Measurements from ENCODE around the gene NOM1. TPM values are rescaled to one million over a fixed set of nuclear protein-coding genes. Genes with fewer than 3 reads are reported as not detected.

Gene NOM1
- total RNA-seq, 3 donors from 2014 or later = 13.9 to 20.9 (median 15.9) TPM

- ATAC-seq = no peak
- intact Hi-C loops (cut with DNase I, micrococcal nuclease) = no loop called here
- no peak for TF ChIP-seq CTCF (IDR thresholded peaks at IDR 0.05)
Observed at GRCh38 chr7:156985101-156985992, 35.8 kb downstream of the NOM1 start.

GRCh38 chr7:156986378-156986777 is 36.9 kb downstream of the NOM1 start:
- DNase-seq = no peak
- TF ChIP-seq CTCF (IDR thresholded peaks at IDR 0.05) = no peak
- Histone ChIP-seq H3K4me3 (no peak overlapping the region), H3K9me3 (no peaks in the 10 kb centered on the region), H3K4me1 (ENCODE audit: low read depth) (no peaks in the 10 kb centered on the region), H3K36me3 (ENCODE audit: low read depth) (no peaks in the 10 kb centered on the region)
- ATAC-seq = peak; percentile 78
- intact Hi-C loops (cut with DNase I, micrococcal nuclease) = no loop called here

More at GRCh38 chr7:156985101-156985992, 35.8 kb downstream of the NOM1 start:
- Histone ChIP-seq H3K36me3 (ENCODE audit: low read depth) (no peaks in the 10 kb centered on the region), H3K9me3 (no peaks in the 10 kb centered on the region), H3K4me3 (no peak overlapping the region), H3K4me1 (ENCODE audit: low read depth) (no peaks in the 10 kb centered on the region)
- no peak for DNase-seq

GRCh38 chr7:156988343-156989185 is 39.1 kb downstream of the NOM1 start:
- no peak for TF ChIP-seq CTCF (IDR thresholded peaks at IDR 0.05)
- DNase-seq (no peak), ATAC-seq (no peak)
- H3K36me3 ChIP-seq (ENCODE audit: low read depth) = no peaks in the 10 kb centered on the region
- H3K4me1 ChIP-seq (ENCODE audit: low read depth) = no peaks in the 10 kb centered on the region
- H3K4me3 ChIP-seq = no peak overlapping the region
- intact Hi-C loops (cut with DNase I, micrococcal nuclease) = no loop called here
- no peaks in the 10 kb centered on the region for H3K9me3 ChIP-seq

GRCh38 chr7:156989766-156990535 is 40.4 kb downstream of the NOM1 start:
- Histone ChIP-seq H3K4me3 (no peak overlapping the region), H3K36me3 (ENCODE audit: low read depth) (no peaks in the 10 kb centered on the region), H3K4me1 (ENCODE audit: low read depth) (no peaks in the 10 kb centered on the region), H3K9me3 (no peaks in the 10 kb centered on the region)
- no peak for TF ChIP-seq CTCF (IDR thresholded peaks at IDR 0.05)
- DNase-seq = no peak
- intact Hi-C loops (cut with DNase I, micrococcal nuclease) = no loop called here
- no peak for ATAC-seq
